TTC549 (cell line): ENCODE data around the gene CYP27A1.

Source experiments
- FAIRE-seq: peaks from 2 replicates; lab custom pipeline; 2012; peaks lifted over from hg19 to GRCh38; lab: Jason Lieb, UNC

The CYP27A1 gene

DNA sequence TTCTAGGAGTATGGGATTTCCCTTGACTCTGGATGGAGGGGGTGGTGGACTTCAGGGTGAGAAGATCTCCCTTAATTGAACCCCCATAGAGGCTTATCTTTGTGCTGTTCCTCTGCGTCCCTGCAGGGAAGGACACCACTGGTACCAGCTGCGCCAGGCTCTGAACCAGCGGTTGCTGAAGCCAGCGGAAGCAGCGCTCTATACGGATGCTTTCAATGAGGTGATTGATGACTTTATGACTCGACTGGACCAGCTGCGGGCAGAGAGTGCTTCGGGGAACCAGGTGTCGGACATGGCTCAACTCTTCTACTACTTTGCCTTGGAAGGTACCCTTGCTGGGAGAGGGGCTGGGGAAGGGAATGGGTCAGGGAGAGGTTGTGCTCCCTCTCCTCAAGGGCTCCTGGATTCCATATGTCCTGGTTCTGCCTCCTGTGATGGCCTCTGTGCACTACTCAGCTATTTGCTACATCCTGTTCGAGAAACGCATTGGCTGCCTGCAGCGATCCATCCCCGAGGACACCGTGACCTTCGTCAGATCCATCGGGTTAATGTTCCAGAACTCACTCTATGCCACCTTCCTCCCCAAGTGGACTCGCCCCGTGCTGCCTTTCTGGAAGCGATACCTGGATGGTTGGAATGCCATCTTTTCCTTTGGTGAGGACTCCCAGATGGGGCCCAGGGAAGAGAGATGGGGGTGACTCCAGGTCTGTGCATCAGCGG is 30.3 kb downstream of the CYP27A1 start:
- FAIRE-seq, result no peak

- FAIRE-seq, result no peak
These were observed 30.9 kb downstream of the CYP27A1 start for GRCh38 chr2:218812861-218813260.

- no peak for FAIRE-seq
These were observed 32.0 kb downstream of the CYP27A1 start for GRCh38 chr2:218813771-218814460.

GRCh38 chr2:218814540-218815243 is 32.7 kb downstream of the CYP27A1 start:
- no peak for FAIRE-seq

DNA sequence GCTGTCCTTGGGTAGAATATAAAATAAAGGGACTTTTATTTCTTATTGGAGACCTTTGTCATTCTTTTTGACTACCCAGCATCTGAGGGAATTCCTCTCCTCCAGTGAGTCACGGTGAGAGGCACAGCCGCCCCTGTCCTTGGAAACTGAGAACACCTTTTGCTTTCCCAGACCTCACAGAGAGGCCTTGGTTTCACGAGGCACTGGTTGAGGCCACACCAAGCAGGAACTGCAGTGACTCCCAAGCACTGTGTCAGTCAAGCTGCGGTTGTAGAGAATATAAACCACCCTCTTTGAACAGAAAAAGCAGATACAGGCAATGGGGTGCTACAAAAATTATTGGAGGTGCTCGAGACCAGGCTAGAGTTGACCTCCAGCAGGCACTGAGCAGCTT is 33.3 kb downstream of the CYP27A1 start:
- FAIRE-seq, result no peak

GRCh38 chr2:218815649-218816048 is 33.7 kb downstream of the CYP27A1 start:
- no peak for FAIRE-seq

DNA sequence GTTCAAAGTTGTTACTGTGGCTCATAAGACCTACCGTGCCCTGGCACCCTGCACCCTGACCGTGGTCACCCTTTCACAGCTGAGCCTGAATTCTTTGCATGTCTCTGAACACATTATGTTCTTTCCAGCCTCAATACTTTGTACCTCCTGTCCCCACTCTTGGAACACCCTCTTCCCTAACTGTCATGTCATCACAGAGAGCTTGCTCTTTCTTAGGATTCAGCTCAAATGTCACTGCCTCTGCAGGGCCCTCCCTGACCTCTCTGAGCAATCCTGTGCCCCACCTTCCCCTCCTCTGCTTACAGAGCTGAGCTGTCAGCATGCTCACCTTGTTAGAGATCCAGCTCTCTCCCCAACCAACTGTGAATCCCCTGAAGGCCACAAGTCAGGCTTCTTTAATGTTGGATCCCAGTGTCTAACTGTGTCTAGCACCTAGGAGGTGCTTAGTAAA is 34.6 kb downstream of the CYP27A1 start:
- no peak for FAIRE-seq

DNA sequence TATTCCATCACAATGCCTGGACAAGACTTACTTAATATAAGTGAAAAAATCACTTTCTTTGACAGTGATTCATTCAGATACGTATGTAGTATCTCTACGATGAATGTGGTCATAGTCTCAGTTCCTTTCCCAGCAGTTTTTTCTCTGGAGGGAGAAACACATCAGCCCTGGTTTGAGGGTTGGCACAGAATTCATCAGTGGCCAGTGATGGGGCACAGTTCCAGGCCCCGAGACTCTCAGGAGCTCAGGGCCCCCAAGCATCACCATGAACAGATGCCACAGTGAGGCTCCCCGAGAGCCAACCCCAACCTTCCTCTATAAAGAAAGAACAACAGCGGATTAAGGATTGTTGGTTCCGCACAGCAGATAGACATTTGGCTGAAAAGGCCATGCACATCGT is 37.1 kb downstream of the CYP27A1 start:
- FAIRE-seq, result no peak

GRCh38 chr2:218820746-218821369 is 38.9 kb downstream of the CYP27A1 start:
- FAIRE-seq, result no peak

DNA sequence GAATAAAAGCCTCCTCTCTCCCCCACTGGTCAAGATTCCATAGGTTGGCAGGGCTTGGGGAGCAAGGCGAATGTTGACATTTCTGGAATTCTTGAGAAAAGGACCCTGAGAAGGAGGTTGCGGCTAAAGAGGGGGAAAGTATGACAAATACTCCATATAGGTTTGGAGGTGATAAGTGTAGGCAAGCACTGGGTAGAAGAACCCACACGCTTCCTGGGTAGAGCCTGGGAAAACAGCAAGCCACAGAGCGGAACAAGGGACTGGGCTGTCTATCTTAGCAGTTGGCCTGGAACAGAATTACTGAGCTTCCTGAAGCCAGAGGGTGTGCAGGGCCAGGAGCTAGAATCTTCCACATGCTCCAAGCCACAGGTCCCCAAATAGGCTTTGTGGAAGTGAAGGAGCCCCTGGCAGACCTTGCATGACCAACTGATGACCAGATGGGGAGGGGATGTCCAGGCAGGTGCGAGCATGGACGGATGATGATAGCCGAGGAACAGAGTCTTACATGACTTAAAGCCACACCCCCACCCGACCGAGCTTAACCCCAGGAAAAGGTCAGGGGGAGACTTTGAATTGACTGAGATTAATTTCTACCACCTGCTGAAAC is 39.8 kb downstream of the CYP27A1 start:
- no peak for FAIRE-seq

DNA sequence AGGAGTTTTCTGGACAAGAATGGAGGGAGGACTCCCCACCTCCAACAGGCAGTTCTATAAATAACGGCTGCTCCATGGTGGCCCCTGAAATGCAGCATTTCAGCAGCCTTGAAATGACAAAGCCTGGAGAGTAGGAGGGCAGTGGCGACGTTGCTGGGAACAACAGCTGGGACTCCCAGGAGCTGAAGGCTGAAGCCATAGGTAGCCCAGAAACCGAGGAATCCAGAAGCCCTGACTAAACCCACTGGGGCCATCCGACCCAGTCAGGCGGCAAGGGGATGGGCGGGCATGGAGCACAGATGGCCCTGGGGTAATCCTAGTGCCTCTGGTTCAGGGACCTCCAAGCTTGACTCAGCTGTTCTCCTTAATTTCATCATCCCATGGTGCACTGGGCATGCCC is 40.7 kb downstream of the CYP27A1 start:
- FAIRE-seq, result no peak

DNA sequence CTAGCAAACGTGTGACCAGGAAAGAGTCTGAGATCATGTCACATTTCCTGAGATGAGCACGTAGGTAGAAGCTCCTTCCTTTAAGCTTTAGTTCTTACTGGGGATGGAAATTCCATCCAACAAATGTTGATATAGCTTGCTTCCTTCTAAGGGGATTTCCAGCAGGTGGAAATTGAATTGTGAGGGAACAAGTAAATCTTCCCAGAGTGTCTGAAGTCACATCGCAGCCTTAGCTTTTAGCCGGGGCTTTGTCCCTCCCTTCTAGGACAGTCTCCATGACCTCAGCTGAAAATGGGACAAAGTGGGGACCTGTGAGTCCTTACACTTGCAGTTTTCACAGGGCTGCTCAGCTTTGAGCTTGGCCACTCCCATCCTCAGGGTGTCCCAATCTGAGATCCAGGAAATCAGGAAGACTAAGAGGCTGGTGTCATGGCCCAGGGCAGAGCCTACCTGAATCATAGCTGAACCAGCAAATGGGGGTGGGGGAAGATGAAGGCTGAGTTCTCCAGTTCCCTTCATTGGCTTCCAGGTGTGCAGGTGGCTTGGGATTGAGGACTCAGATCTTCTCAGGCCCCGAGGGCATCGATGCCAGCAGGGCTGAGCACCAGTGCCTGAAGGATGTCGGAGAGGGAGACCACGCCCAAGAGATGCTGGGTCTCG is 41.4 kb downstream of the CYP27A1 start:
- no peak for FAIRE-seq

DNA sequence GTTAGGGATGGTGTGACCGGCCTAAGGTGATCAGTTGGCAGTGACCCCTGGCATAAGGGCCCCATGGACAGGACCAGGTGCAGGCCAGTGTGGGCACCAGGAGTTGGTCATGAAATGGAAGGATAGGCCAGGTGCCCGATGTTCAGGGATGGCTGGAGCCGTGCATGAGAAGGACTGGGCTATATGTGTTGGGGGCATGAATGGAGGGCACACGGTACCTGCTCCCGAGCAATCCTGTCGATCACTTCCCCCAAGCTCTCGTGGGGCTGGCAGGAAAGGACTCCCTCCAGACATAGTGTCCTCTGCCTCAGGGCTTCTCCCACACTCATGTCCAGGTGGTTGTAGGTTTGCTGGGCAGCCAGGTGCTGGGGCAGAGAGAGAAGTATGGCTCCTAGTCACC is 42.1 kb downstream of the CYP27A1 start:
- FAIRE-seq, result no peak

- no peak for FAIRE-seq
These were observed 44.8 kb downstream of the CYP27A1 start for GRCh38 chr2:218826791-218827190.

DNA sequence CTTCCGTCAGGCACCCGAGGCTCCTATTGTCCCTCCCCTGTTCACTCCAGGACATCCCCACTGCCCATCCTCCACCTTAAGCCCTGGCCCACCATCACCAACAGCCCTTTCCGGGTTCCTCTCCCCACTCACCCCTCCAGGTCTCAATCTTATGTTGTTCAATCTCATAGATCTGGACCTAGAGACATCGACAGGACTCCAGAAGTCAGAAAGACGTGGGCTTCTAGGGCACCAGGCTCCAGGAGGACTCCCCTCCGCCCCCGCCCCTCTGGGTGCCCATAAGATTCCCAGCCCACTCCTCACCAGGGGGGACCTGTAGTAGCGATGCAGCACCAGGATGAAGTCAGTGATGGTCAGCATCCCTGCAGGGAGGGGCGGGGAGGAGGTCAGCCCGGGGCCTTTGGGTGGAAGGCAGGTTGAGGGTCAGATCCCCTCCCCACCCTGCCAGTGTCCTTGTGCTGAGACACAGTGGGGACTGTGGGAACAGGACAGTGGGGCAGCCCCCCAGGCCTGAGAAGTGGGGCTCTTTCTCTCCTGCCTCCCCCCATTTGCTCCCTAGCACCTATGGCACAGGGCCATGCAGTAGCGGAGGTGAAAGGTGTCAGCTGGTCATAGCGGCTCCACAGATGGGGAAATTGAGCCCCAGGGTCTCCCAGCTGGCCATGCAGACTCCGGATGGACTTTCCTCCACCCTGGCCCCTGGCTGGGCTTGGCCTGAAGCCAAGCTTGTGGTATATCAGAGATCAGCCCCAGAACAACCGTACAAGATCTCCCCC is 45.9 kb downstream of the CYP27A1 start:
- no peak for FAIRE-seq

GRCh38 chr2:218828477-218828778 is 46.5 kb downstream of the CYP27A1 start:
- FAIRE-seq, result no peak

- no peak for FAIRE-seq
These were observed 48.0 kb downstream of the CYP27A1 start for GRCh38 chr2:218829868-218830451.

DNA sequence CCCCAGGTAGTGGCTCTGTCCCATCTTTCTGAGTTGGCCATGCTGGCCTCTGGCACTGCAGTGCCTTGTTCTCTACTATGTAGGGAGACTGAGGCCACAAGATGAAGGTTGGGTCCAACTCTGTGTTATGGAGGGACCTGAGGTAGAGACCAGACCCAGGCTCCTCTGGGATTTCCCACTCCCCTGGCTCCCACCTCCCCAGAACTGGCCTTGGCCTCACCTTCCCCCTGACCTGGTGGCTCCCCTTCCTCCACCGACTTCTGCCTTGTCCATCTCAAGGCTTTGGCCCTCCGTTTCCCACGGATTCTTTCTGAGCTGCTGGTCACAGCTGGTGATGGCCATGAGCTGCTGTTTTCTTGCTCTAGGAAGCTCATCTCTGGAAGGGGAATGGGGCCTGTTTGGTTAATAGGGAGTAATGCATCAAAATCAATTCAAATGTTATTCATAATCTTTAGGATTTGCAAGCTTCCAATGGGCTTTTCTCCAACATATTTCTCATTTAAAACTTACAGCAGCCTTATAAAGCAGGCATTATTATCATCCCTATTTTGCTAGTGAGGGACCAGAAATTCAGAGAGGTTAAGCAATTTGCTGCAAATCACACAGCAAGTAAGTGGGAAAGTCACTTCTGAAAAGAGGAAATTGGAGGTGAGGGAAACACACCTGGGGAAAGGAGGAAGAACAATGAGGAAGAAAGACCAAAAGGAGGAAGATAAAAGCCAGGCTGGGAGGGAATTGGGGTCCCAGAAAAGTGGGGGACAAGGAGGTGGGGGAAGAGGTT is 48.8 kb downstream of the CYP27A1 start:
- no peak for FAIRE-seq

DNA sequence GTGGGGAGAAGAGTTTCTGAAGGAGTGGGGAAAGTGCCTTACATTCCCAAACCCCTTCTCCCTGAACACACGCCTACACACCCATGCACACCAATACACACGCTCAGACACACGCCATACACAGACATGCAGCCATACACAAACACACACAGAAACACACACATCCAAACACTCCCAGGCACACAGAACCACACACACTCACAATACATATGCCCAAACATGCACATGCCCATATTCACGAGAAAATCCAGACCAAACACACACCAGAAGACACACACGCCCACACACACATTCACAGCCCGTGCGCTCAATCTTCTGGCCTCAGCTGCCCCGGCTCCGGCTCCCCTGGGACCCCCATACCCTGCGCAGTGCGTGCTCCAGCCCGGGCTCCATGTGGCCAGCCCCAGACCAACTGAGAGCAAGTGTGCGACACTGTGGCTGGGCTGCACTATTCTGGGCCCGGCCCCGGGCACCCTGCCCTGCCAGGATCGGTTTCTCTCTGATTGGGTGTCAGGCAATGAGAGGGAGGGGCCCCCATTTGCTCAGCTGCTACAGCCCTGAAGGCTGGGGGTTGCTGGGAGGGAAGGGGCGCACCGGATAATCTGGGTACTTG is 49.5 kb downstream of the CYP27A1 start, which contains the start of gene PRKAG3:
PRKAG3 (minus strand) TSS at position 426 of the 613 bp plus-strand sequence.
- no peak for FAIRE-seq

- FAIRE-seq, result no peak
These were observed 50.1 kb downstream of the CYP27A1 start for GRCh38 chr2:218832081-218832480.
